Uterus (tissue), 4 donors: ENCODE measurements around the gene PPME1. TPM values are rescaled to one million over a fixed set of nuclear protein-coding genes. Genes with fewer than 3 reads are reported as not detected.

Experiments used
- DNase-seq, 2 donors: peaks; one replicate each; pipeline ENCODE4 v3.0.0-alpha.2; 2019 to 2020
- H3K27ac ChIP-seq, 2 donors: fragments of 200-600 bp; sonication (generic); 1 replicate in 1 of 2; 2 replicates in 1 of 2; pipeline ENCODE4 v1.5.1; 2016 to 2018
- H3K27me3 ChIP-seq, 2 donors: fragments of 200-600 bp; sonication (generic); one replicate each; pipeline ENCODE4 v1.5.1; 2018 to 2019; ENCODE audit warnings: control low read depth in 1 of 2
- H3K36me3 ChIP-seq, 2 donors: fragments of 200-600 bp; sonication (generic); one replicate each; pipeline ENCODE4 v1.5.1; 2019; ENCODE audit warnings: control low read depth in 1 of 2
- H3K4me1 ChIP-seq, 2 donors: fragments of 200-600 bp; sonication (generic); one replicate each; pipeline ENCODE4 v1.5.1; 2018 to 2019; ENCODE audit warnings: control low read depth in 1 of 2
- H3K4me3 ChIP-seq, 2 donors: fragments of 200-600 bp; sonication (generic); 1 replicate in 1 of 2; 2 replicates in 1 of 2; pipeline ENCODE4 v1.5.1; 2018 to 2019; ENCODE audit warnings: mild to moderate bottlenecking in 1 of 2
- H3K9me3 ChIP-seq, 2 donors: fragments of 200-600 bp; sonication (generic); one replicate each; pipeline ENCODE4 v1.5.1; 2019; ENCODE audit warnings: control low read depth in 1 of 2
- CTCF ChIP-seq, 4 experiments: fragments of 200-600 bp in 2 of 4; fragments of 450-650 bp in 2 of 4; sonication (generic) in 2 of 4; IDR thresholded peaks; one replicate each; pipeline ENCODE4 v1.5.1; 2016 to 2019; ENCODE audit warnings: antibody characterized with exemption in 4 of 4, mild to moderate bottlenecking in 2 of 4, moderate library complexity in 1 of 4
- POLR2A ChIP-seq, 2 donors: fragments of 450-650 bp; IDR thresholded peaks; one replicate each; pipeline ENCODE4 v1.6.1; 2016; ENCODE audit warnings: antibody characterized with exemption in 2 of 2, mild to moderate bottlenecking in 1 of 2, moderate library complexity in 1 of 2
- intact Hi-C: fragments of 100-400 bp; cut with DNase I; formaldehyde crosslinking; loops from one replicate; pipeline ENCODE4 v1.15.1; 2023; ENCODE audit warnings: low total_unique reads
- total RNA-seq, 4 donors: library from RNA; depleted of rRNA in 3 of 4; stranded (reverse); fragments of >200 nt in 3 of 4; gene quantifications; one replicate each; pipeline versions ENCODE4 v1.1.0 to v1.2.4, GENCODE V29; 2014 to 2023
- donor health status: DM: yes; HTN: yes; CAD: no.

The PPME1 gene
- total RNA-seq, 4 donors from 2014 or later = 12.6 to 60.0 (median 45.3) TPM

- Histone ChIP-seq H3K9me3 (no peaks in the 10 kb centered on the region), H3K36me3 (no peaks in the 10 kb centered on the region), H3K27me3 (no peaks in the 10 kb centered on the region), H3K27ac (no peak overlapping the region), H3K4me3 (no peak overlapping the region), H3K4me1 (no peaks in the 10 kb centered on the region)
- TF ChIP-seq POLR2A (IDR thresholded peaks at IDR 0.05) = no peak
- no peak for DNase-seq
- intact Hi-C loops = no loop called here
Measured at GRCh38 chr11:74280494-74280893, 109.4 kb downstream of the PPME1 start.

- no peak overlapping the region for H3K27ac ChIP-seq
- no peaks in the 10 kb centered on the region for H3K4me1 ChIP-seq
- no peaks in the 10 kb centered on the region for H3K9me3 ChIP-seq
- no peaks in the 10 kb centered on the region for H3K36me3 ChIP-seq
- DNase-seq = no peak
- intact Hi-C loops = no loop called here
- no peak for TF ChIP-seq POLR2A (IDR thresholded peaks at IDR 0.05)
- no peak for TF ChIP-seq CTCF (IDR thresholded peaks at IDR 0.05)
- H3K27me3 ChIP-seq = no peaks in the 10 kb centered on the region
- H3K4me3 ChIP-seq = no peak overlapping the region
Measured at GRCh38 chr11:74282421-74282820, 111.3 kb downstream of the PPME1 start.

- DNase-seq = no peak
- no peaks in the 10 kb centered on the region for H3K9me3 ChIP-seq
- intact Hi-C loops = no loop called here
- H3K36me3 ChIP-seq = no peaks in the 10 kb centered on the region
- no peak for TF ChIP-seq CTCF (IDR thresholded peaks at IDR 0.05)
- no peak for TF ChIP-seq POLR2A (IDR thresholded peaks at IDR 0.05)
- H3K27ac ChIP-seq = no peak overlapping the region
- H3K27me3 ChIP-seq = no peaks in the 10 kb centered on the region
- no peak overlapping the region for H3K4me3 ChIP-seq
- no peaks in the 10 kb centered on the region for H3K4me1 ChIP-seq
Measured at GRCh38 chr11:74282914-74283371, 111.9 kb downstream of the PPME1 start.

- no peak overlapping the region for H3K27ac ChIP-seq
- DNase-seq = no peak
- intact Hi-C loops = no loop called here
Measured at GRCh38 chr11:74283580-74284180, 112.6 kb downstream of the PPME1 start.

GRCh38 chr11:74284466-74284865 is 113.4 kb downstream of the PPME1 start:
- TF ChIP-seq CTCF (IDR thresholded peaks at IDR 0.05) = no peak
- no peak for TF ChIP-seq POLR2A (IDR thresholded peaks at IDR 0.05)
- H3K36me3 ChIP-seq = no peaks in the 10 kb centered on the region
- H3K27me3 ChIP-seq = no peaks in the 10 kb centered on the region
- no peak overlapping the region for H3K4me3 ChIP-seq
- no peaks in the 10 kb centered on the region for H3K9me3 ChIP-seq
- H3K4me1 ChIP-seq = no peaks in the 10 kb centered on the region
- intact Hi-C loops = no loop called here
- H3K27ac ChIP-seq = no peak overlapping the region
- no peak for DNase-seq

More at GRCh38 chr11:74283580-74284180, 112.6 kb downstream of the PPME1 start:
- Histone ChIP-seq H3K9me3 (no peaks in the 10 kb centered on the region), H3K36me3 (no peaks in the 10 kb centered on the region), H3K4me3 (no peak overlapping the region), H3K4me1 (no peaks in the 10 kb centered on the region), H3K27me3 (no peaks in the 10 kb centered on the region)
- TF ChIP-seq CTCF (IDR thresholded peaks at IDR 0.05) (no peak), POLR2A (IDR thresholded peaks at IDR 0.05) (no peak)
